Loucy (cell line): ENCODE results near the gene CTPS2.
"Not testable (repeated sequence)": the region's sequence is repeated elsewhere in the genome, so short reads cannot be mapped to it uniquely, and the experiment has no call there.

Experiments used
- H2AFZ ChIP-seq: fragments of 200-600 bp; sonication (generic); 2 replicates; pipeline ENCODE4 v1.6.0; 2016; ENCODE audit warnings: antibody characterized with exemption, mild to moderate bottlenecking, low read length, moderate library complexity
- H3F3A ChIP-seq: fragments of 200-600 bp; 2 replicates; pipeline ENCODE4 v1.6.0; 2016; ENCODE audit warnings: antibody characterized with exemption, low read depth, mild to moderate bottlenecking
- H3K27me3 ChIP-seq: fragments of 200-600 bp; sonication (generic); 2 replicates; pipeline ENCODE4 v1.6.1; 2014; ENCODE audit warnings: low read length, mild to moderate bottlenecking; ENCODE audit not compliant: insufficient read depth, poor library complexity, severe bottlenecking
- H3K36me3 ChIP-seq: fragments of 200-600 bp; sonication (generic); 2 replicates; pipeline ENCODE4 v1.6.1; 2016; ENCODE audit warnings: low read length; ENCODE audit not compliant: insufficient read depth
- H3K4me1 ChIP-seq: fragments of 200-600 bp; sonication (generic); 2 replicates; pipeline ENCODE4 v1.5.1; 2014; ENCODE audit warnings: low read length, mild to moderate bottlenecking; ENCODE audit not compliant: insufficient read depth, poor library complexity, severe bottlenecking
- H3K4me2 ChIP-seq: fragments of 200-600 bp; sonication (generic); 2 replicates; pipeline ENCODE4 v1.6.0; 2014; ENCODE audit warnings: antibody characterized with exemption, low read length, low read depth, mild to moderate bottlenecking; ENCODE audit not compliant: poor library complexity, severe bottlenecking
- H3K4me3 ChIP-seq: fragments of 200-600 bp; sonication (generic); 2 replicates; pipeline ENCODE4 v1.5.1; 2014; ENCODE audit warnings: low read length, mild to moderate bottlenecking, mixed read lengths; ENCODE audit not compliant: poor library complexity, severe bottlenecking
- H3K79me2 ChIP-seq: fragments of 200-600 bp; sonication (generic); 2 replicates; pipeline ENCODE4 v1.6.1; 2014; ENCODE audit warnings: low read length; ENCODE audit not compliant: insufficient read depth
- H3K9ac ChIP-seq: fragments of 200-600 bp; sonication (generic); 2 replicates; pipeline ENCODE4 v1.6.0; 2014; ENCODE audit warnings: mild to moderate bottlenecking, low read depth, low read length, moderate library complexity; ENCODE audit not compliant: poor library complexity, severe bottlenecking
- H3K9me2 ChIP-seq: fragments of 200-600 bp; sonication (generic); replicated peaks from 2 replicates; pipeline ENCODE4 v1.6.1; 2016; ENCODE audit warnings: low read depth, low read length, mixed read lengths
- H3K9me3 ChIP-seq: fragments of 200-600 bp; sonication (generic); 2 replicates; pipeline ENCODE4 v1.6.1; 2014; ENCODE audit warnings: mild to moderate bottlenecking, antibody characterized with exemption, low read length, low read depth; ENCODE audit not compliant: insufficient read depth
- H4K20me1 ChIP-seq: fragments of 200-600 bp; sonication (generic); 2 replicates; pipeline ENCODE4 v1.6.0; 2014; ENCODE audit warnings: antibody characterized with exemption, low read length, mild to moderate bottlenecking; ENCODE audit not compliant: insufficient read depth, poor library complexity, severe bottlenecking
- EZH2phosphoT487 ChIP-seq: fragments of 200-600 bp; IDR thresholded peaks from 2 replicates; pipeline ENCODE4 v1.6.1; 2018; ENCODE audit warnings: antibody characterized with exemption, mild to moderate bottlenecking, moderate library complexity, borderline replicate concordance
- TF ChIP-seq, protein P1 (sequence below): fragments of 200-600 bp; sonication (generic); conservative IDR thresholded peaks from 2 replicates; pipeline ENCODE4 v1.5.1; 2014; ENCODE audit warnings: mild to moderate bottlenecking, antibody characterized with exemption, low read length

Gene CTPS2

DNA sequence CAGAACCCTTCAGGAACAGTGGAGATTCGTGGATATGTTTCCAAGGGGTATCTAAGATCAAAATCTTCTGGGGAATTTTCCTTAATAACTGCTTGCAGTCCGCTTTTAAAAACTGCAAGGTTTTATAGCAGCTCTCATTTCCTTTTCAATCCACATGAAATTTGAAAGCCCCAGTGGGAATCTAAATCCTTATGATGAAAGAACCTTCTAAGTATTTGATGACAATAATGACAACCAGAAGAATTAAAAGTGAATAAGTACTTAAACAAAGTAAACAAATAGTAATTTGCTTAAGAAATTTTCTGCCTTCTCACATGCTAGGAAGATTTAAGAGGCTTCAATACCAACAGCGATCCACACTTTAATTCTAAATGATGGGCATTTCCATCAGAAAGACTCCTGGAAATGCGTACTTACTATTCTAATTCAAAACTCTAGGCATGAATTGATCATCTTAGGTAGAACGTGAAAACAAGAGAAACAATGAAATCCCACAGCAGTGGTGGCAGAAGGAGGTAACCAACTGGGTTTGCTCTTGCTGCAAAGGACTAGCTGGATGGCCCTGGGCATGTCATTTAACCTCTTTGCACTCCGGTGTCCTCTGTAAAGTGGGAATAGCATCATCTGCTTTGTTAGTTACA lies 100.1 kb downstream of the CTPS2 start:
- H3K36me3 ChIP-seq = peaks cover 3% of the 10 kb centered on the region; the same call in 1 of the 2 replicates
- no peak for TF ChIP-seq EZH2phosphoT487
- TF ChIP-seq, protein P1, sequence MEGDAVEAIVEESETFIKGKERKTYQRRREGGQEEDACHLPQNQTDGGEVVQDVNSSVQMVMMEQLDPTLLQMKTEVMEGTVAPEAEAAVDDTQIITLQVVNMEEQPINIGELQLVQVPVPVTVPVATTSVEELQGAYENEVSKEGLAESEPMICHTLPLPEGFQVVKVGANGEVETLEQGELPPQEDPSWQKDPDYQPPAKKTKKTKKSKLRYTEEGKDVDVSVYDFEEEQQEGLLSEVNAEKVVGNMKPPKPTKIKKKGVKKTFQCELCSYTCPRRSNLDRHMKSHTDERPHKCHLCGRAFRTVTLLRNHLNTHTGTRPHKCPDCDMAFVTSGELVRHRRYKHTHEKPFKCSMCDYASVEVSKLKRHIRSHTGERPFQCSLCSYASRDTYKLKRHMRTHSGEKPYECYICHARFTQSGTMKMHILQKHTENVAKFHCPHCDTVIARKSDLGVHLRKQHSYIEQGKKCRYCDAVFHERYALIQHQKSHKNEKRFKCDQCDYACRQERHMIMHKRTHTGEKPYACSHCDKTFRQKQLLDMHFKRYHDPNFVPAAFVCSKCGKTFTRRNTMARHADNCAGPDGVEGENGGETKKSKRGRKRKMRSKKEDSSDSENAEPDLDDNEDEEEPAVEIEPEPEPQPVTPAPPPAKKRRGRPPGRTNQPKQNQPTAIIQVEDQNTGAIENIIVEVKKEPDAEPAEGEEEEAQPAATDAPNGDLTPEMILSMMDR = no peak
- H3K9ac ChIP-seq = no peak overlapping the region
- H3K4me3 ChIP-seq = no peak overlapping the region
- no peaks in the 10 kb centered on the region for H3K9me3 ChIP-seq
- no peaks in the 10 kb centered on the region for H3F3A ChIP-seq
- no peaks in the 10 kb centered on the region for H3K4me1 ChIP-seq
- H2AFZ ChIP-seq = no peak overlapping the region
- H3K9me2 ChIP-seq = no peaks in the 10 kb centered on the region
- no peaks in the 10 kb centered on the region for H3K27me3 ChIP-seq
- H4K20me1 ChIP-seq = no peaks in the 10 kb centered on the region
- no peak overlapping the region for H3K4me2 ChIP-seq
- no peaks in the 10 kb centered on the region for H3K79me2 ChIP-seq

DNA sequence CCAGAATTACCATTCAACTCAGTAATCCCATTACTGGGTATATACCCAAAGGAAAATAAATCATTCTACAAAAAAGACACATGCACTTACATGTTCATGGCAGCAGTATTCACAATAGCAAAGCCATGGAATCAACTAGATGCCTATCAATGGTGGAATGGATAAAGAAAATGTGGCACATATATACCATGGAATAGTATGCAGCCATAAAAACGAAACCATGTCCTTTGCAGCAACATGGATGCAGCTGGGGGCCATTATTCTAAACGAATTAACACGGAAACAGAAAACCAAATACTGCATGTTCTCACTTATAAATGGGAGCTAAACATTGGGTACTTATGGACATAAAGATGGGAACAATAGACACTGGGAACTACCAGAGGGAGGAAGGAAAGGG lies 101.8 kb downstream of the CTPS2 start:
- not testable (repeated sequence) for H3K4me1 ChIP-seq, H2AFZ ChIP-seq, H3K9me2 ChIP-seq, H3K36me3 ChIP-seq, H4K20me1 ChIP-seq, H3K9me3 ChIP-seq, H3K4me3 ChIP-seq, H3K9ac ChIP-seq, H3F3A ChIP-seq, H3K27me3 ChIP-seq, H3K4me2 ChIP-seq, H3K79me2 ChIP-seq

DNA sequence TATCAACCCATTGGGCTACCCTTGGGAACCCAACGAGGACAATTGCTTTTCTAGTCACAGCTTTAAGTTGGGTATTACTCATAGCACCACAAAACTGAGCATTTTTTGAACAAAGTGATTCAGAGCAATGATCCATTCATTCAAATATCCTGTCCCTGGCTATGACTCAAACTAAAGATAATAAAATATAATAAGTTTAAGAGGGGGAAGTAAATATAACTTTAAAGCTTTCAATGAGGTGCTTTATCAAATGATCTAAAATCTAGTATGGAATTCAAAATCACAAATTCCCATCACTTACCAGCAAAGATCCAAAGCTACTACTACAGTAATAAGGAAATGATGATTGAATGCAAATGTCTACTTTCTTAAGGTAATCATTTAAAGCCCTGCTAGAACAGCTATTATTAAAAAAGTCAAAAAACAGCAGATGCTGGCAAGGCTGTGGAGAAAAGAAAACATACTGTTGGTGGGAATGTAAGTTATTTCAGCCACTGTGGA lies 102.3 kb downstream of the CTPS2 start:
- Histone ChIP-seq H3K36me3 (no peaks in the 10 kb centered on the region), H2AFZ (no peak overlapping the region), H3K4me2 (no peak overlapping the region), H4K20me1 (no peaks in the 10 kb centered on the region), H3K4me3 (no peak overlapping the region), H3K9ac (no peak overlapping the region), H3K79me2 (no peaks in the 10 kb centered on the region), H3K9me2 (no peaks in the 10 kb centered on the region), H3K9me3 (no peaks in the 10 kb centered on the region), H3K4me1 (no peaks in the 10 kb centered on the region), H3F3A (no peaks in the 10 kb centered on the region), H3K27me3 (no peaks in the 10 kb centered on the region)
- TF ChIP-seq, protein P1 = no peak
- TF ChIP-seq EZH2phosphoT487 = no peak

DNA sequence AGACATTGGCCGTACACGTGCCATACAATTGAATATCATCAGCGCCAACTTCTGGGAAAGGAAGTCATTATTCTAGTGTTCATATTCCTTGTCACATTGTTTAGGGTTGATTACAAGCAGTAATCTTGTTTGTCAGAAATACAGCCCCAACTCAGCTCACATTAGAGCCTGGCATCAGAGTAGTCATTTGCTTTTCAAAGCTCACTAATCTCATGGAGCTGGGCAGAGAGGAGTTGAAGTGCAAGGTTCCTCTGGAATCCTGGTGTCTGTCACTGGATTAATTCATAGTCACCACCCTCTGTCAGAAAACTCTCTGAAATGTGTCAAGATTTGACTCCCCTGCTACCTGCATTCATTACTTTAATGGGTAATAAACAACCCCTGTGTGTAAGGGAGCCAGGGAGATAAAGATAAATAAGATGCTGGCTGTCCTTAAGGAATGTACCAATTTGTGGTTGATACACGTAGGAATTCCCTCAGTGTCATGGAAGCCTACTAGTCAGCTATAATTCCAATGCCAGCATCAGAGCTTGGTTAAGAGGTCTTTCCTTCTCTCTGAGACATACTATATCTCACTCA lies 106.2 kb downstream of the CTPS2 start:
- Histone ChIP-seq H3K4me2 (no peak overlapping the region), H3K9me3 (no peaks in the 10 kb centered on the region), H2AFZ (no peak overlapping the region), H3K4me3 (no peak overlapping the region), H3K4me1 (no peaks in the 10 kb centered on the region), H3K36me3 (no peaks in the 10 kb centered on the region), H3K9me2 (no peaks in the 10 kb centered on the region), H3K27me3 (no peaks in the 10 kb centered on the region), H3K79me2 (no peaks in the 10 kb centered on the region), H3F3A (no peaks in the 10 kb centered on the region), H3K9ac (no peak overlapping the region), H4K20me1 (no peaks in the 10 kb centered on the region)
- TF ChIP-seq EZH2phosphoT487 = no peak
- TF ChIP-seq, protein P1 = no peak
